H1 (cell line): Measurements from ENCODE around the gene HOXA6. TPM values are rescaled to one million over a fixed set of nuclear protein-coding genes. Genes with fewer than 3 reads are reported as not detected.
A peak's percentile ranks its signal among the peaks of the same experiment; 100 is the strongest.

Experiments used
- ATF2 ChIP-seq: IDR thresholded peaks from 2 replicates; pipeline ENCODE4 v1.6.1; 2012; ENCODE audit warnings: low read length, inconsistent platforms
- ATF3 ChIP-seq: IDR thresholded peaks from 2 replicates; pipeline ENCODE4 v1.6.1; 2011; ENCODE audit warnings: low read depth, mild to moderate bottlenecking, low read length; ENCODE audit not compliant: insufficient read depth
- YY1 ChIP-seq: IDR thresholded peaks from 2 replicates; pipeline ENCODE4 v1.6.1; 2011; ENCODE audit warnings: low read depth, mild to moderate bottlenecking, low read length
- polyA plus RNA-seq, 7 experiments: library from polyadenylated mRNA; depleted of rRNA in 3 of 7; stranded (reverse) in 5 of 7; unstranded in 2 of 7; fragments of >200 nt in 5 of 7; fragments of 200-250 nt in 2 of 7; gene quantifications; 1 replicate in 5 of 7; 2 replicates in 1 of 7; 4 replicates in 1 of 7; pipeline versions ENCODE4 v1.2.1 to v1.2.3, GENCODE V29; 2011 to 2013; ENCODE audit warnings: missing spikeins in 2 of 7, mixed read lengths in 2 of 7
- total RNA-seq: library from RNA; stranded (reverse); fragmentation: NEBNext Ultra II Directional; extraction: Animal tissue kit (Norgen Biotek cat#: 25700); gene quantifications from 2 replicates; pipeline ENCODE4 v1.2.1, GENCODE V29; 2021

HOXA6 gene
- total and polyA plus RNA-seq, 2 of the 8 experiments (the other 6 are each of a cell fraction or from before 2014, with no cell fraction given) = not detected

GRCh38 chr7:27182861-27183681, 35.5 kb upstream of the HOXA6 start (continued):
- TF ChIP-seq ATF2 (no peak), YY1 (0 out of 2 replicates have a peak, but pooled peaks have one; percentile 18), ATF3 (no peak)
